ENCODE measurements around the gene CTSF.
"Not testable (repeated sequence)": the region's sequence is repeated elsewhere in the genome, so short reads cannot be mapped to it uniquely, and the experiment has no call there.

The CTSF gene

GRCh38 chr11:66556086-66556485, 12.3 kb downstream of the CTSF start:
- no peak for DNase-seq

GRCh38 chr11:66555416-66555815, 13.0 kb downstream of the CTSF start:
- DNase-seq, result no peak

- DNase-seq, result no peak
Observed at GRCh38 chr11:66554602-66555001, 13.8 kb downstream of the CTSF start.

- DNase-seq, result no peak
Observed at GRCh38 chr11:66550887-66551286, 17.5 kb downstream of the CTSF start.

GRCh38 chr11:66549696-66550095, 18.7 kb downstream of the CTSF start:
- no peak for DNase-seq

GRCh38 chr11:66548774-66549630, 19.4 kb downstream of the CTSF start:
- DNase-seq, result no peak

GRCh38 chr11:66548041-66548440, 20.4 kb downstream of the CTSF start:
- no peak for DNase-seq

- no peak for DNase-seq
Observed at GRCh38 chr11:66547662-66548009, 20.8 kb downstream of the CTSF start.

GRCh38 chr11:66546966-66547661, 21.3 kb downstream of the CTSF start:
- no peak for DNase-seq

- no peak for DNase-seq
Observed at GRCh38 chr11:66546368-66546965, 21.9 kb downstream of the CTSF start, which contains the start of gene ACTN3. TSS of gene ACTN3 (plus strand) at chr11:66546903. CDS start at chr11:66546938, 35 bp downstream.

GRCh38 chr11:66545701-66546367, 22.6 kb downstream of the CTSF start, which contains the start of gene ZDHHC24:
TSS of gene ZDHHC24 (minus strand) at chr11:66546048. CDS start at chr11:66546003, 45 bp downstream.
- peak; percentile 38 to 74 (median 59) for DNase-seq

- not testable (repeated sequence) for DNase-seq
Observed at GRCh38 chr11:66544952-66545351, 23.5 kb downstream of the CTSF start.

- DNase-seq, result peak in 2 of 4 experiments; percentile 37 to 54
Observed at GRCh38 chr11:66543263-66544107, 24.9 kb downstream of the CTSF start.

GRCh38 chr11:66542362-66542761, 26.0 kb downstream of the CTSF start:
- DNase-seq, result no peak

GRCh38 chr11:66541892-66542291, 26.5 kb downstream of the CTSF start:
- no peak for DNase-seq

GRCh38 chr11:66540598-66540997, 27.8 kb downstream of the CTSF start:
- DNase-seq, result not testable (repeated sequence)

GRCh38 chr11:66539870-66540213, 28.6 kb downstream of the CTSF start:
- DNase-seq, result no peak

GRCh38 chr11:66539170-66539869, 29.1 kb downstream of the CTSF start:
- DNase-seq, result no peak

GRCh38 chr11:66532784-66533183, 35.6 kb downstream of the CTSF start:
- DNase-seq, result no peak

- DNase-seq, result no peak
Observed at GRCh38 chr11:66531841-66532240, 36.6 kb downstream of the CTSF start.

- no peak for DNase-seq
Observed at GRCh38 chr11:66530927-66531709, 37.3 kb downstream of the CTSF start.
